OCI-LY7 (cell line): ENCODE results near the gene PACS2. TPM values are rescaled to one million over a fixed set of nuclear protein-coding genes. Genes with fewer than 3 reads are reported as not detected.

Experiments
- BruUV-seq: library from RNA; stranded (reverse); fragments of 400-500 nt; replicated peaks from 2 replicates; lab custom pipeline; 2021; lab: Mats Ljungman, UMichigan
- CTCF ChIA-PET: fragments of 300-600 bp; sonication (Branson Sonifier 250); formaldehyde crosslinking; loops from one replicate; lab custom pipeline; 2022; ENCODE audit warnings: antibody characterized with exemption; ENCODE audit not compliant: unreplicated experiment; lab: Charles Lee
- POLR2A ChIA-PET: fragments of 300-600 bp; sonication (Branson Sonifier 250); formaldehyde crosslinking; loops from one replicate; lab custom pipeline; 2022; ENCODE audit warnings: antibody characterized with exemption; lab: Charles Lee
- DNase-seq: peaks from one replicate; pipeline ENCODE4 v3.0.0-alpha.2; 2015; ENCODE audit warnings: low spot score
- H2AFZ ChIP-seq: fragments of 200-600 bp; sonication (generic), shearing (Covaris generic); 2 replicates; pipeline ENCODE4 v1.6.1; 2014; ENCODE audit warnings: mild to moderate bottlenecking, antibody characterized with exemption, low read length, moderate library complexity
- H3K27ac ChIP-seq: fragments of 200-600 bp; sonication (generic); 2 replicates; pipeline ENCODE4 v1.5.1; 2014; ENCODE audit warnings: mixed run types, low read depth, mild to moderate bottlenecking, moderate library complexity, low read length, inconsistent platforms; ENCODE audit not compliant: poor library complexity, severe bottlenecking
- H3K36me3 ChIP-seq: fragments of 200-600 bp; sonication (generic); 2 replicates; pipeline ENCODE4 v1.6.1; 2014; ENCODE audit warnings: mild to moderate bottlenecking, antibody characterized with exemption, low read length, moderate library complexity, mixed read lengths; ENCODE audit not compliant: insufficient read depth
- H3K4me1 ChIP-seq: fragments of 200-600 bp; sonication (generic); 2 replicates; pipeline ENCODE4 v1.5.1; 2014; ENCODE audit warnings: mild to moderate bottlenecking, low read length; ENCODE audit not compliant: insufficient read depth, poor library complexity, severe bottlenecking
- H3K4me2 ChIP-seq: fragments of 200-600 bp; sonication (generic); 2 replicates; pipeline ENCODE4 v1.6.1; 2014; ENCODE audit warnings: mild to moderate bottlenecking, low read length
- H3K4me3 ChIP-seq: fragments of 200-600 bp; sonication (generic); 2 replicates; pipeline ENCODE4 v1.5.1; 2014; ENCODE audit warnings: mild to moderate bottlenecking, low read depth, low read length; ENCODE audit not compliant: poor library complexity, severe bottlenecking
- H3K79me2 ChIP-seq: fragments of 200-600 bp; sonication (generic); 2 replicates; pipeline ENCODE4 v1.6.1; 2016; ENCODE audit warnings: low read depth, mild to moderate bottlenecking, low read length, moderate library complexity, mixed read lengths; ENCODE audit not compliant: insufficient read depth
- H3K9me2 ChIP-seq: fragments of 200-600 bp; sonication (generic); 2 replicates; pipeline ENCODE4 v1.6.1; 2016; ENCODE audit warnings: mild to moderate bottlenecking, low read length, mixed read lengths; ENCODE audit not compliant: insufficient read depth
- H3K9me3 ChIP-seq: fragments of 200-600 bp; sonication (generic); 2 replicates; pipeline ENCODE4 v1.6.1; 2014; ENCODE audit warnings: mild to moderate bottlenecking, mixed run types, low read length, mixed read lengths
- H4K20me1 ChIP-seq: fragments of 200-600 bp; sonication (generic); 2 replicates; pipeline ENCODE4 v1.6.1; 2014; ENCODE audit warnings: mild to moderate bottlenecking, antibody characterized with exemption, low read length, moderate library complexity, mixed read lengths; ENCODE audit not compliant: insufficient read depth
- EZH2phosphoT487 ChIP-seq: fragments of 200-600 bp; sonication (generic); IDR thresholded peaks from 2 replicates; pipeline ENCODE4 v1.6.1; 2018; ENCODE audit warnings: low read depth, borderline replicate concordance, mild to moderate bottlenecking, mixed run types, antibody characterized with exemption, low read length, moderate library complexity, mixed read lengths
- intact Hi-C: fragments of 100-400 bp; cut with micrococcal nuclease; formaldehyde crosslinking; loops from one replicate; pipeline ENCODE4 v1.10.0; 2022; ENCODE audit not compliant: unreplicated experiment
- total RNA-seq, 2 experiments: library from RNA; depleted of rRNA in 1 of 2; stranded (reverse); fragments of >200 nt in 1 of 2; shearing (Covaris generic) in 1 of 2; gene quantifications; 2 replicates each; pipeline ENCODE4 v1.2.3, GENCODE V29; 2014 to 2022
- TF ChIP-seq, protein P1 (sequence below): fragments of 200-600 bp; sonication (generic); conservative IDR thresholded peaks from 2 replicates; pipeline ENCODE4 v1.5.1; 2014; ENCODE audit warnings: mild to moderate bottlenecking, antibody characterized with exemption, low read length, moderate library complexity, mixed read lengths

Gene PACS2
- total RNA-seq, 2 experiments from 2014 or later: 45.4 to 46.9 TPM

- Histone ChIP-seq H3K4me2 (no peak overlapping the region), H3K79me2 (no peaks in the 10 kb centered on the region), H3K36me3 (no peaks in the 10 kb centered on the region), H4K20me1 (no peaks in the 10 kb centered on the region), H3K9me3 (no peaks in the 10 kb centered on the region), H3K27ac (no peak overlapping the region), H3K4me1 (no peaks in the 10 kb centered on the region), H2AFZ (no peak overlapping the region), H3K4me3 (no peak overlapping the region), H3K9me2 (no peaks in the 10 kb centered on the region)
- ChIA-PET POLR2A (no interaction called here), CTCF (no interaction called here)
- intact Hi-C loops: no loop called here
- TF ChIP-seq, protein P1, sequence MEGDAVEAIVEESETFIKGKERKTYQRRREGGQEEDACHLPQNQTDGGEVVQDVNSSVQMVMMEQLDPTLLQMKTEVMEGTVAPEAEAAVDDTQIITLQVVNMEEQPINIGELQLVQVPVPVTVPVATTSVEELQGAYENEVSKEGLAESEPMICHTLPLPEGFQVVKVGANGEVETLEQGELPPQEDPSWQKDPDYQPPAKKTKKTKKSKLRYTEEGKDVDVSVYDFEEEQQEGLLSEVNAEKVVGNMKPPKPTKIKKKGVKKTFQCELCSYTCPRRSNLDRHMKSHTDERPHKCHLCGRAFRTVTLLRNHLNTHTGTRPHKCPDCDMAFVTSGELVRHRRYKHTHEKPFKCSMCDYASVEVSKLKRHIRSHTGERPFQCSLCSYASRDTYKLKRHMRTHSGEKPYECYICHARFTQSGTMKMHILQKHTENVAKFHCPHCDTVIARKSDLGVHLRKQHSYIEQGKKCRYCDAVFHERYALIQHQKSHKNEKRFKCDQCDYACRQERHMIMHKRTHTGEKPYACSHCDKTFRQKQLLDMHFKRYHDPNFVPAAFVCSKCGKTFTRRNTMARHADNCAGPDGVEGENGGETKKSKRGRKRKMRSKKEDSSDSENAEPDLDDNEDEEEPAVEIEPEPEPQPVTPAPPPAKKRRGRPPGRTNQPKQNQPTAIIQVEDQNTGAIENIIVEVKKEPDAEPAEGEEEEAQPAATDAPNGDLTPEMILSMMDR: no peak
- no peak for TF ChIP-seq EZH2phosphoT487
- no peak for DNase-seq
- BruUV-seq: no TSS peak
These were observed 9.1 kb downstream of the PACS2 start for GRCh38 chr14:105323663-105324062.

GRCh38 chr14:105324080-105324778 is 9.7 kb downstream of the PACS2 start:
- Histone ChIP-seq H3K79me2 (no peaks in the 10 kb centered on the region), H3K4me1 (no peaks in the 10 kb centered on the region), H3K9me3 (no peaks in the 10 kb centered on the region), H3K4me2 (no peak overlapping the region), H3K9me2 (no peaks in the 10 kb centered on the region), H4K20me1 (no peaks in the 10 kb centered on the region), H2AFZ (no peak overlapping the region), H3K27ac (no peak overlapping the region), H3K36me3 (no peaks in the 10 kb centered on the region), H3K4me3 (no peak overlapping the region)
- ChIA-PET CTCF (no interaction called here), POLR2A (no interaction called here)
- no TSS peak for BruUV-seq
- DNase-seq: no peak
- TF ChIP-seq, protein P1: no peak
- TF ChIP-seq EZH2phosphoT487: no peak
- intact Hi-C loops: no loop called here

DNA sequence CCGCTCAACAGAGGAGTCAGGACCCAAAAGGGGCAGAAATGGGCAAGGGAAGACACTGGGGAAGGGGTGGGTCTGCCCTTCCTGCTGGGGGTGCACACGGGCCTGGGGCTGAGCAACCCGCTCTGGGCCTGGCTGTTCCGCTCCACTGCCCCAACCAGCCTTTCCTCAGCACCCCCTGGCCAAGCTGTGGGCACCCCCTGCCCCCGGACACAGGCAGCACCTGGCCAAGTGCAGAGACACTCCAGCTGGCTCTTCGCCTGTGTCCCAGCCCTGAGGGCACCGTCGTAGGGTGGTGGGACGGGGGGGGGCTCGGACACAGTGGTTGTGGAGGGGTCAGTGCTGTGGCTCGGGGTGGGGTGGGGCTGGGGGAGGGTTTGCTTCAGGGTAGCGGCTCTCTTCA is 10.3 kb downstream of the PACS2 start:
- H4K20me1 ChIP-seq: no peaks in the 10 kb centered on the region
- H3K79me2 ChIP-seq: no peaks in the 10 kb centered on the region
- CTCF ChIA-PET: no interaction called here

More for the DNA sequence above, 10.3 kb downstream of the PACS2 start:
- Histone ChIP-seq H3K4me1 (no peaks in the 10 kb centered on the region), H3K27ac (no peak overlapping the region), H3K9me3 (no peaks in the 10 kb centered on the region), H3K4me2 (no peak overlapping the region), H3K36me3 (no peaks in the 10 kb centered on the region), H3K9me2 (no peaks in the 10 kb centered on the region), H3K4me3 (no peak overlapping the region), H2AFZ (no peak overlapping the region)
- no TSS peak for BruUV-seq
- intact Hi-C loops: no loop called here
- TF ChIP-seq, protein P1: no peak
- TF ChIP-seq EZH2phosphoT487: no peak
- POLR2A ChIA-PET: no interaction called here
- no peak for DNase-seq
